SK-N-SH (cell line): ENCODE measurements around the gene VAMP8. TPM values are rescaled to one million over a fixed set of nuclear protein-coding genes. Genes with fewer than 3 reads are reported as not detected.
A peak's percentile ranks its signal among the peaks of the same experiment; 100 is the strongest.

Experiments
- CTCF ChIA-PET: fragments of 300-600, 350-600 bp; formaldehyde crosslinking; extraction: SDS; loops from one replicate; lab custom pipeline; 2021; lab: Yijun Ruan, JAX
- POLR2A ChIA-PET: fragments of 350-600 bp; sonication (Branson Sonifier 250); formaldehyde crosslinking; extraction: SDS; loops from one replicate; lab custom pipeline; 2020; ENCODE audit warnings: antibody characterized with exemption, inconsistent platforms; lab: Yijun Ruan, JAX
- DNase-seq: peaks from one replicate; pipeline ENCODE4 v3.0.0; 2012
- H2AFZ ChIP-seq: fragments of 200-600 bp; sonication (generic); 2 replicates; pipeline ENCODE4 v1.8.1; 2016; ENCODE audit warnings: antibody characterized with exemption, mild to moderate bottlenecking, low read depth
- H3F3A ChIP-seq: fragments of 200-600 bp; sonication (generic); replicated peaks from 2 replicates; pipeline ENCODE3; 2016; ENCODE audit warnings: antibody characterized with exemption, mild to moderate bottlenecking; ENCODE audit not compliant: insufficient read depth
- H3K27ac ChIP-seq, 2 experiments: fragments of 200-500 bp in 1 of 2; fragments of 200-600 bp in 1 of 2; sonication (Bioruptor generic) in 1 of 2; sonication (generic), shearing (Covaris generic) in 1 of 2; 2 replicates each; pipeline versions ENCODE4 v1.5.1 to v1.6.1; 2014 to 2016; ENCODE audit warnings: low read depth in 2 of 2, inconsistent platforms in 1 of 2, low read length in 1 of 2, mild to moderate bottlenecking in 1 of 2, mixed read lengths in 1 of 2
- H3K27me3 ChIP-seq: fragments of 200-600 bp; sonication (generic), shearing (Covaris generic); 2 replicates; pipeline ENCODE4 v1.6.1; 2016; ENCODE audit warnings: mixed run types; ENCODE audit not compliant: insufficient read depth
- H3K36me3 ChIP-seq, 2 experiments: fragments of 200-500 bp in 1 of 2; fragments of 200-600 bp in 1 of 2; sonication (Bioruptor generic) in 1 of 2; sonication (generic) in 1 of 2; replicated peaks in 1 of 2; 2 replicates each; pipeline versions ENCODE3 to v1.5.1; 2014 to 2016; ENCODE audit warnings: low read length in 1 of 2, mild to moderate bottlenecking in 1 of 2; ENCODE audit not compliant: insufficient read depth in 2 of 2, control insufficient read depth in 1 of 2
- H3K4me1 ChIP-seq, 2 experiments: fragments of 200-500 bp in 1 of 2; fragments of 200-600 bp in 1 of 2; sonication (Bioruptor generic) in 1 of 2; sonication (generic), shearing (Covaris generic) in 1 of 2; 2 replicates each; pipeline versions ENCODE4 v1.5.1 to v1.6.1; 2014 to 2016; ENCODE audit warnings: low read depth in 1 of 2, low read length in 1 of 2, mixed run types in 1 of 2; ENCODE audit not compliant: insufficient read depth in 2 of 2, control insufficient read depth in 1 of 2
- H3K4me2 ChIP-seq: fragments of 200-600 bp; sonication (generic), shearing (Covaris generic); 2 replicates; pipeline ENCODE4 v1.6.1; 2017; ENCODE audit warnings: mixed run types
- H3K4me3 ChIP-seq, 2 experiments: fragments of 200-500 bp in 1 of 2; fragments of 200-600 bp in 1 of 2; sonication (Bioruptor generic) in 1 of 2; sonication (generic), shearing (Covaris generic) in 1 of 2; 2 replicates each; pipeline versions ENCODE4 v1.5.1 to v1.8.1; 2014 to 2016; ENCODE audit warnings: low read depth in 2 of 2, inconsistent platforms in 1 of 2, low read length in 1 of 2, mild to moderate bottlenecking in 1 of 2, mixed read lengths in 1 of 2, moderate library complexity in 1 of 2
- H3K79me2 ChIP-seq: fragments of 200-600 bp; sonication (generic); 2 replicates; pipeline ENCODE4 v1.8.1; 2017; ENCODE audit warnings: mild to moderate bottlenecking; ENCODE audit not compliant: insufficient read depth
- H3K9ac ChIP-seq: fragments of 200-600 bp; sonication (generic); 2 replicates; pipeline ENCODE4 v1.6.1; 2017; ENCODE audit warnings: mixed run types
- H3K9me2 ChIP-seq: fragments of 200-600 bp; sonication (generic); 2 replicates; pipeline ENCODE4 v1.6.1; 2017; ENCODE audit warnings: mixed run types
- H3K9me3 ChIP-seq: fragments of 200-600 bp; sonication (generic); 2 replicates; pipeline ENCODE4 v1.6.1; 2017; ENCODE audit warnings: mixed run types, mild to moderate bottlenecking, moderate library complexity
- H4K20me1 ChIP-seq: fragments of 200-600 bp; sonication (generic); 2 replicates; pipeline ENCODE4 v1.6.1; 2017; ENCODE audit warnings: mild to moderate bottlenecking, mixed run types; ENCODE audit not compliant: insufficient read depth
- CTCF ChIP-seq: fragments of 200-600 bp; sonication (generic); IDR thresholded peaks from 2 replicates; pipeline ENCODE4 v1.6.1; 2017; ENCODE audit warnings: antibody characterized with exemption, mild to moderate bottlenecking, moderate library complexity
- ELF1 ChIP-seq: IDR thresholded peaks from 2 replicates; pipeline ENCODE4 v1.4.0; 2012
- EZH2phosphoT487 ChIP-seq: fragments of 200-600 bp; sonication (generic); IDR thresholded peaks from 2 replicates; pipeline ENCODE4 v1.6.1; 2017; ENCODE audit warnings: low read depth, mixed run types, mild to moderate bottlenecking, antibody characterized with exemption, moderate library complexity, borderline replicate concordance
- FOXJ3 ChIP-seq: sonication (generic); formaldehyde crosslinking; IDR thresholded peaks from 2 replicates; pipeline ENCODE4 v1.5.1; 2020; ENCODE audit warnings: mild to moderate bottlenecking, missing genetic modification reagents
- JUND ChIP-seq: IDR thresholded peaks from 2 replicates; pipeline ENCODE4 v1.4.0; 2012
- NFIC ChIP-seq: IDR thresholded peaks from 2 replicates; pipeline ENCODE4 v1.4.0; 2012; ENCODE audit warnings: borderline replicate concordance
- NRF1 ChIP-seq: IDR thresholded peaks from 2 replicates; pipeline ENCODE4 v1.6.1; 2012; ENCODE audit warnings: low read depth, mild to moderate bottlenecking, low read length
- POLR2AphosphoS5 ChIP-seq: IDR thresholded peaks from 2 replicates; pipeline ENCODE4 v1.6.1; 2012; ENCODE audit warnings: low read depth, low read length
- SMC3 ChIP-seq: IDR thresholded peaks from 2 replicates; pipeline ENCODE4 v1.6.1; 2012; ENCODE audit warnings: low read depth, low read length, improper control_type of control experiment
- TAF1 ChIP-seq: IDR thresholded peaks from 2 replicates; pipeline ENCODE4 v1.6.1; 2012; ENCODE audit warnings: low read depth, mild to moderate bottlenecking, low read length, moderate library complexity, borderline replicate concordance
- TCF12 ChIP-seq: IDR thresholded peaks from 2 replicates; pipeline ENCODE4 v1.4.0; 2012
- USF1 ChIP-seq: IDR thresholded peaks from 2 replicates; pipeline ENCODE4 v1.4.0; 2012; ENCODE audit warnings: low read depth, borderline replicate concordance
- YY1 ChIP-seq: IDR thresholded peaks from 2 replicates; pipeline ENCODE4 v1.4.0; 2012; ENCODE audit warnings: low read depth, mild to moderate bottlenecking
- WGBS: methylation state at CpG from one replicate; pipeline ENCODE4 v1.1.6; 2017; ENCODE audit warnings: low lambda C conversion rate; 5-methylcytosine and 5-hydroxymethylcytosine counted together
- polyA plus RNA-seq, 3 experiments: library from polyadenylated mRNA; depleted of rRNA; stranded (reverse); fragments of >200 nt; gene quantifications; 2 replicates each; pipeline ENCODE4 v1.2.3, GENCODE V29; 2012
- TF ChIP-seq, protein P1 (sequence below): fragments of 150-350 bp; IDR thresholded peaks from 2 replicates; pipeline ENCODE4 v1.6.1; 2016; ENCODE audit warnings: mild to moderate bottlenecking, low read depth, low read length
- TF ChIP-seq, protein P2 (sequence below): IDR thresholded peaks from 2 replicates; pipeline ENCODE4 v1.4.0; 2012; ENCODE audit warnings: low read depth

Gene VAMP8
- polyA plus RNA-seq, 1 of the 3 experiments (the other 2 are of a cell fraction), result 0.72 TPM

DNA sequence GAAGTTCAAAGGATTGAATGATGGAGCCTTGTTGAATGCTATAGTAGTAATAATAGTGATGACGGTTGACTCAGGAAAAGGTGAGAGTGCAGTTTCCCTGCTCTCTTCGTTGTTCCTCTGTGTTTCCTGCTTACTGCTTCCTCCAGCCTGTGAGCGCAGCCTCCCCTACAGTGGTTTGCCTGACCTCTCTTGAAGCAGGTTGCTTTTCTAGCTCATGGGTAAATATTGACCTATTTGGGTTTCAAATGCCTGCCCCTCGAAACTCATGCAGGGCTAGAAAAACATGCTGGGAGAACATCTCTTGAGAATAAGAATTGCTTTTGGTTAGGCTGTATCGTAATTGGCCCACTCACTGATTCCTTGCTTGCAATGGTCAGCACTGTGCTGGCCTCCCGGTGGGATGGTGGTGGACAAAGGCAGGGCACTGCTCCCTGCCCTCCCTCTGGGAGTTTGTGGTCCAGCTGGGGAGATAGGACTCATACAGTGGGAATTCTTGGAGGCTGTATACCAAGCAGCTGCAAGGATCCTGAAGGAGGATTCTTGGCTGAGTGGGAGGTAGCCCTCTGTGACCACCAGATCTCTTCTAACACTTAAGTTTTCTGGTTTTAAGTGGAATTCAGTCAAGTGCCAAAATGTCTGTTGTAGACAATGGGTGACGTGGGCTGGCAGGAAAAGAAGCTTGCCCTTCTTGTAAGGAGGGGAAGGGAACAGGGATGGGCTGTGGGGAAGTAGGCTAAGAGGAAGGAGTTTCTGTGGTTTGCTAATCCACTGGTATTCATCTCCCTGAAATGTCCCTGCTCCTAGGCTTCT lies 12.8 kb downstream of the VAMP8 start:
- no peak overlapping the region for H3K4me3 ChIP-seq
- H2AFZ ChIP-seq, result no peak overlapping the region; the same call in 1 of the 2 replicates
- POLR2A ChIA-PET, result no interaction called here
- DNase-seq, result no peak
- peaks cover 6 to 11% of the 10 kb centered on the region in 2 experiments; a peak in 2 of 4 replicates for H3K4me1 ChIP-seq
- no peaks in the 10 kb centered on the region for H3F3A ChIP-seq
- H3K9me2 ChIP-seq, result no peaks in the 10 kb centered on the region
- H3K9ac ChIP-seq, result no peak overlapping the region
- no peak for TF ChIP-seq JUND
- TF ChIP-seq, protein P1, sequence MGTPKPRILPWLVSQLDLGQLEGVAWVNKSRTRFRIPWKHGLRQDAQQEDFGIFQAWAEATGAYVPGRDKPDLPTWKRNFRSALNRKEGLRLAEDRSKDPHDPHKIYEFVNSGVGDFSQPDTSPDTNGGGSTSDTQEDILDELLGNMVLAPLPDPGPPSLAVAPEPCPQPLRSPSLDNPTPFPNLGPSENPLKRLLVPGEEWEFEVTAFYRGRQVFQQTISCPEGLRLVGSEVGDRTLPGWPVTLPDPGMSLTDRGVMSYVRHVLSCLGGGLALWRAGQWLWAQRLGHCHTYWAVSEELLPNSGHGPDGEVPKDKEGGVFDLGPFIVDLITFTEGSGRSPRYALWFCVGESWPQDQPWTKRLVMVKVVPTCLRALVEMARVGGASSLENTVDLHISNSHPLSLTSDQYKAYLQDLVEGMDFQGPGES, result no peak
- no peak for TF ChIP-seq NRF1
- TF ChIP-seq YY1, result no peak
- no peak for TF ChIP-seq POLR2AphosphoS5
- TF ChIP-seq TAF1, result no peak
- no peak for TF ChIP-seq ELF1
- TF ChIP-seq USF1, result no peak
- H3K36me3 ChIP-seq, result no peaks in the 10 kb centered on the region
- H3K27ac ChIP-seq, result peak overlapping the region in 1 of 2 experiments; percentile 13; a peak in 1 of 4 replicates
- CTCF ChIA-PET, result interaction anchor here (1.3 kb wide), 1 partner anchor 22 kb away, joined by 3 read pairs; no protein-coding TSS in a partner anchor
- no peak overlapping the region for H3K4me2 ChIP-seq
- WGBS, result 65% methylated on average over 7 of the region's 7 CpGs
- no peaks in the 10 kb centered on the region for H3K9me3 ChIP-seq
- H4K20me1 ChIP-seq, result no peaks in the 10 kb centered on the region
- no peaks in the 10 kb centered on the region for H3K27me3 ChIP-seq
- H3K79me2 ChIP-seq, result no peaks in the 10 kb centered on the region

DNA sequence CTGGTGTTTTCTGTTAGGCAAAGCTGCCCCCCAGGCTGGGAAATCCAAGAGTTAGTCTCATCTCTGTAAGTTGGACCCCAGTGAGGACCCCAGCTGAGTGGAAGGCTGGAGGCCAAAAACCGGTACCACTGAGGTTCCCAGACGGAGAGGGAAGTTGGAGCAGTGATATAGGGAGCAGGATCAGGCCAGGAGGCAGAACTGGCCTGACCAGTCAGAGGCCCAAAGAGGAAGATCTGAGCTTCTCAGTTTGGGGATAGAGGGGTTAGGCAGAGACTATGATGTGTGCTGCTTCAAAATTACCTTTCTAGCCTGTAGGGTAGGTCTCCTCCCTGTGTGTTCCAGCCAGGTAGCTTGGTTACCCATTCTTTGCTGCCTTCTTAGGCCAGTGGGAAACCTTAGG lies 13.6 kb downstream of the VAMP8 start:
- TF ChIP-seq YY1 (no peak), FOXJ3 (CRISPR knock-in tag) (no peak), TCF12 (no peak), EZH2phosphoT487 (no peak), NFIC (no peak), CTCF (no peak), SMC3 (no peak)
- TF ChIP-seq, protein P2, sequence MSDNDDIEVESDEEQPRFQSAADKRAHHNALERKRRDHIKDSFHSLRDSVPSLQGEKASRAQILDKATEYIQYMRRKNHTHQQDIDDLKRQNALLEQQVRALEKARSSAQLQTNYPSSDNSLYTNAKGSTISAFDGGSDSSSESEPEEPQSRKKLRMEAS, result no peak
- POLR2A ChIA-PET, result no interaction called here
- Histone ChIP-seq H3K9me3 (no peaks in the 10 kb centered on the region), H3K27ac (peak overlapping the region in 1 of 2 experiments; percentile 13; a peak in 1 of 4 replicates), H3K4me1 (peaks cover 2 to 8% of the 10 kb centered on the region in 2 experiments; a peak in 2 of 4 replicates), H4K20me1 (no peaks in the 10 kb centered on the region), H3K36me3 (no peaks in the 10 kb centered on the region), H3K79me2 (peaks cover 4% of the 10 kb centered on the region), H3K4me2 (no peak overlapping the region), H3K27me3 (no peaks in the 10 kb centered on the region), H3K4me3 (no peak overlapping the region), H2AFZ (no peak overlapping the region), H3K9ac (no peak overlapping the region), H3F3A (no peaks in the 10 kb centered on the region), H3K9me2 (no peaks in the 10 kb centered on the region)
- 59% methylated on average over 2 of the region's 2 CpGs for WGBS
- no peak for DNase-seq
- CTCF ChIA-PET, result no interaction called here
